Colonic mucosa (tissue), 4 donors: Measurements from ENCODE around the gene TFF2. TPM values are rescaled to one million over a fixed set of nuclear protein-coding genes. Genes with fewer than 3 reads are reported as not detected.
A peak's percentile ranks its signal among the peaks of the same experiment; 100 is the strongest.

Experiments used
- DNase-seq: peaks from one replicate; pipeline ENCODE4 v3.0.0-alpha.2; 2020
- H3K27ac ChIP-seq: fragments of 200-600 bp; one replicate; pipeline ENCODE4 v1.8.0; 2021
- H3K27me3 ChIP-seq: fragments of 200-600 bp; one replicate; pipeline ENCODE4 v1.8.0; 2021
- H3K36me3 ChIP-seq: fragments of 200-600 bp; one replicate; pipeline ENCODE4 v1.8.0; 2021
- H3K4me1 ChIP-seq: fragments of 200-600 bp; one replicate; pipeline ENCODE4 v1.8.0; 2021; ENCODE audit warnings: mild to moderate bottlenecking
- H3K4me3 ChIP-seq: fragments of 200-600 bp; one replicate; pipeline ENCODE4 v1.8.0; 2021
- H3K9ac ChIP-seq, 2 donors: one replicate each; pipeline ENCODE4 v1.7.0; 2013; ENCODE audit warnings: control low read depth in 2 of 2, low read depth in 2 of 2, low read length in 2 of 2
- H3K9me3 ChIP-seq: fragments of 200-600 bp; one replicate; pipeline ENCODE4 v1.8.0; 2021
- CTCF ChIP-seq: fragments of 200-600 bp; IDR thresholded peaks from one replicate; pipeline ENCODE4 v1.8.0; 2022; ENCODE audit warnings: antibody characterized with exemption, mild to moderate bottlenecking
- intact Hi-C: fragments of 100-400 bp; cut with DNase I; formaldehyde crosslinking; loops from one replicate; pipeline ENCODE4 v1.14.1; 2022
- total RNA-seq, 2 donors: library from RNA; stranded (reverse); fragmentation: NEBNext Ultra II Directional in 1 of 2; extraction: Animal tissue kit (Norgen Biotek cat#: 25700) in 1 of 2; gene quantifications; one replicate each; pipeline ENCODE4 v1.2.1, GENCODE V29; 2021
- donor health status: healthy.
- donor health status: DM: no; HTN: no; CAD: no.
- donor health status: DM: no; HTN: no; CAD: no.

TFF2 gene
- total RNA-seq, 2 donors from 2014 or later = 2.3 to 2.5 TPM

GRCh38 chr21:42299324-42300044 lies 51.3 kb downstream of the TFF2 start:
- Histone ChIP-seq H3K4me3 (no peak overlapping the region), H3K36me3 (no peaks in the 10 kb centered on the region), H3K9ac (no peak overlapping the region), H3K27me3 (no peaks in the 10 kb centered on the region), H3K4me1 (no peaks in the 10 kb centered on the region), H3K27ac (no peak overlapping the region), H3K9me3 (no peaks in the 10 kb centered on the region)
- intact Hi-C loops = no loop called here
- DNase-seq = peak; percentile 72
- TF ChIP-seq CTCF = no peak

GRCh38 chr21:42298657-42299056 lies 52.1 kb downstream of the TFF2 start:
- H3K27ac ChIP-seq = no peak overlapping the region
- intact Hi-C loops = no loop called here

GRCh38 chr21:42298237-42298636 lies 52.6 kb downstream of the TFF2 start:
- Histone ChIP-seq H3K27ac (no peak overlapping the region), H3K4me1 (no peaks in the 10 kb centered on the region), H3K27me3 (no peaks in the 10 kb centered on the region), H3K9ac (no peak overlapping the region), H3K4me3 (no peak overlapping the region), H3K9me3 (no peaks in the 10 kb centered on the region), H3K36me3 (no peaks in the 10 kb centered on the region)
- no peak for DNase-seq
- no peak for TF ChIP-seq CTCF
- intact Hi-C loops = no loop called here

More at GRCh38 chr21:42298657-42299056, 52.1 kb downstream of the TFF2 start:
- no peak overlapping the region for H3K4me3 ChIP-seq
- DNase-seq = no peak
- no peak overlapping the region for H3K9ac ChIP-seq
- no peak for TF ChIP-seq CTCF
- no peaks in the 10 kb centered on the region for H3K9me3 ChIP-seq
- H3K36me3 ChIP-seq = no peaks in the 10 kb centered on the region
- no peaks in the 10 kb centered on the region for H3K4me1 ChIP-seq
- H3K27me3 ChIP-seq = no peaks in the 10 kb centered on the region

GRCh38 chr21:42297377-42297776 lies 53.4 kb downstream of the TFF2 start:
- Histone ChIP-seq H3K4me3 (no peak overlapping the region), H3K36me3 (no peaks in the 10 kb centered on the region), H3K9ac (no peak overlapping the region), H3K4me1 (no peaks in the 10 kb centered on the region), H3K27ac (no peak overlapping the region), H3K9me3 (no peaks in the 10 kb centered on the region), H3K27me3 (no peaks in the 10 kb centered on the region)
- TF ChIP-seq CTCF = no peak
- intact Hi-C loops = no loop called here
- no peak for DNase-seq

- Histone ChIP-seq H3K9ac (no peak overlapping the region), H3K9me3 (no peaks in the 10 kb centered on the region), H3K27me3 (no peaks in the 10 kb centered on the region), H3K27ac (no peak overlapping the region), H3K4me3 (no peak overlapping the region), H3K36me3 (no peaks in the 10 kb centered on the region), H3K4me1 (no peaks in the 10 kb centered on the region)
- TF ChIP-seq CTCF = no peak
- no peak for DNase-seq
- intact Hi-C loops = no loop called here
These were observed 54.3 kb downstream of the TFF2 start for GRCh38 chr21:42296501-42296900.

Other genes with a start within 250 kb of the TFF2 start
- 10 to 100 TPM; 13.8 to 60.0 TPM for gene ABCG1, start 131.9 kb downstream of the TFF2 start, total RNA-seq
- 1,000 to 10,000 TPM; 2,373 to 4,154 TPM for gene TFF3, start 35.6 kb downstream of the TFF2 start, total RNA-seq
- gene TFF1, start 15.5 kb upstream of the TFF2 start, total RNA-seq = 100 to 1,000 TPM; 233 to 916 TPM
- gene TMPRSS3, start 45.1 kb upstream of the TFF2 start, total RNA-seq = 1 to 10 TPM in 1 of 2 donors, under 1 TPM in 1; 0.82 to 1.2 TPM
- gene UBASH3A, start 52.9 kb upstream of the TFF2 start, total RNA-seq = 1 to 10 TPM in 1 of 2 donors, under 1 TPM in 1; 0.93 to 1.5 TPM
- 1 to 10 TPM; 6.9 to 7.5 TPM for gene RSPH1, start 145.2 kb upstream of the TFF2 start, total RNA-seq
- 100 to 1,000 TPM in 1 of 2 donors, 10 to 100 TPM in 1; 98.5 to 118 TPM for gene SLC37A1, start 162.9 kb upstream of the TFF2 start, total RNA-seq